ENCODE data around the gene ATP1A3.
"Not testable (repeated sequence)": the region's sequence is repeated elsewhere in the genome, so short reads cannot be mapped to it uniquely, and the experiment has no call there.

Gene ATP1A3

DNA sequence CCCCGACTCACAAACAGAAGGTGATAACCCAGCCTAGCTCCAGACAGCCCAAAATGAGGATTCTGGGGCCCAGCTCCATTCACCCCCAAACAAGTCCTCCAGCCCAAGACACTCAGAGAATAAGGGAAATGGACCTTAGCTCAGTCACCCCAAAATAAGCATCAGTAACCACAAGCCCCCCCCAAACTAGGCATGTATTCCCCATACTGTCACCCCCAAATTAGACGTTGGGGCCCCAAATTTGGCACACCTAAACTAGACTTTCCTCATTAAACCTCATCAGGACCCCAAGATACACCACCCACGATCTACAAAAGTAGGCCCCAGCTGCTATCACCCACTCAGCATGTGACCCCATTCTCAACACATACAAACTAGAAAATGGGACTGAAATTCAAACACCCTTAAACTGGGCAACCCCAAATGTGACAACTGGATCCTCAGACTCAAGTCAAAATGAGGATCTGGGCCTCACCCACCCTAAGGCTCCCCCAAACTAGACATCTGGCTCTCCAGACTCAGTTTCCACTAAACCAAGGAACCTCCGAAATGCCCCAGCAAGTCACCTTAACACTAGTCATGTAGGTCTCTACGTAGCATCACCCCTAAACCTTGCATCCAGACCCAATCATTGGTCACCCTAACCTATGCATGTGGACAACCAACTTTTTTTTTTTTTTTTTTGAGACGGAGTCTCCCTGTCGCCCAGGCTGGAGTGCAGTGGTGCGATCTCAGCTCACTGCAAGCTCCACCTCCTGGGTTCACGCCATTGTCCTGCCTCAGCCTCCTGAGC, 52.4 kb downstream of the ATP1A3 start:
- DNase-seq = no peak

DNA sequence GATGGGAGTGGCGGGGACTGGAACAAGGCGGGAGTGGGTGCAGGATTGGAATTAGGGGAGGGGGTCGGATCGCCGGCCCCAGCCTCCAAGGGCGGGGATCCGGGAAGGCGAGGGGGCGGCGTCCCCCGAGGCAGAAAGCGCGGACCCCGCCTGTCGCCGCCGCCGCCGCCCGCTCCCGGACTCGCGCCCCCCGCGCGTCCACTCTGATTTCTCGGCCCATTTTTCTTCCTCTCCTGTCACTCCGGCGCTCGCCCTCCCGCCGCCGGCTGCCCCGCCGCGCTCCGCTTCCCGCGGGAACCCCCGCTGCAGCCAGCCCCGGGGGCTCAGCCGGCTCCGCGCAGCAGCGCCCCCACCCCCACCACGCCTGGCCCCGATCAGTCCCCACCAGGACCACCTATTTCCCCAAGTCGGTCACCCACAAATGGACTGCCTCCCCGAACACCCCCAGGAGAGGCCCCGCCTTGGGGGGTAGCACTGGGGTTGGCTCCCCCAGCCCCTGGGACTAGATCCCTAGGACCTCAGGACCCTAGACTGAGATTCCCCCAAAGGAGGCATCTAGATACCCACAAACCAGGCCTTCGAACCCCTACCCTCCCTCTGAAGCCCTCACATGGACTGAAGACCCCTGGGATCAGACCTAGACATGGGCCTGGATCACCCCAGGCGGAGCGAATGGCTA, 53.2 kb downstream of the ATP1A3 start:
- DNase-seq = no peak

DNA sequence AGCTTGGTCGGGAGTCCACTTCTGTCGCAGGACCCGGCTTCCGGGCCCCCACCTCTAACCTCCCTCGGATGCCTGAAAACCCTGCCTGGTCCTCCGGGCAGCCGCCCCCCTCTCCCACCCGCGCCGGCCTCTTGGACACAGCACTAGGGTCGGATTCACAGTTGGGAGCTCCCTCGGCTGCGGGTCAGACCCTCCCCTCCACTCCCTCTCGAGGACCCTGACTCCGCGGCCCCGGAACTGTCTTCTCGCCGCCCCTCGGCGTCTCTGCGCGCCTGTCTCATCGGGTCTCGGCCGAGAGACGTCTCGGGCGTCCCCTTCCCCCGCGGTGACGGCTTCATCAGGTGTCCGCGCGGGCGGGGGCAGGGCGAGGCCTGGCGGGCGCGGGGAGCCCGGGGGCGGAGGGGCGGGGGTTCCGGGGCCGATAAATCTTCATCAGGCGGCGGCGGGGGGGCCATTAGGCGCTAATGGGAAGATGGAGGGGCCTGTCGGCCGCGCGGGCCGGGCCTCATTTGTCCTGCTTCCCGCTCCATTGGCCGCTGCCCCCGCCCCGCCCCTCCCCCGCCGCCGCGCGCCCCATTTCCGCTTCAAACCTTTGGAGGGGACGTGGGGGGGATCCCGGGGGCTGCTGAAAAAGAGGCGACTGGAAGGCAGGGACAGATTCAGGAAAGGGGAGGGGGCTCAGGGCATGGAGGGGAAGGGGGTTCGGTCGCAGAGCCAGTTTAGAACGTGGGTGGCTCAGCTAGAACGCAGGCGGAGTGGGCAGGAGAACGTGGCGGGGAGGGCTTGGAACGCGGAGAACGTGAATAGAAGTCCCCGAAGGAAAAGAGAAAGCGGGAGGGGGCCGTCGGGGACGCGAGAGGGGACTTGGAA, 53.9 kb downstream of the ATP1A3 start:
- DNase-seq = peak; percentile 82

DNA sequence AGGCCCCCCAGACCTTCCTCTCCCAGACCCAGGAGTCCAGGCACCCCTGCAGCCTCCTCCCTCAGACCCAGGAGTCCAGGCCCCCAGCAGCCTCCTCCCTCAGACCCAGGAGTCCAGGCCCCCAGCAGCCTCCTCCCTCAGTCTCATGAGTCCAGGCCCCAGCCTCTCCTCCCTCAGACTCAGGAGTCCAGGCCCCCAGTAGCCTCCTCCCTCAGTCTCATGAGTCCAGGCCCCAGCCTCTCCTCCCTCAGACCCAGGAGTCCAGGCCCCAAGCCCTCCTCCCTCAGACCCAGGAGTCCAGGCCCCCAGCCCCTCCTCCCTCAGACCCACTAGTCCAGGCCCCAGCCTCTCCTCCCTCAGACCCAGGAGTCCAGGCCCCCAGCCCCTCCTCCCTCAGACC, 54.8 kb downstream of the ATP1A3 start:
- not testable (repeated sequence) for DNase-seq

DNA sequence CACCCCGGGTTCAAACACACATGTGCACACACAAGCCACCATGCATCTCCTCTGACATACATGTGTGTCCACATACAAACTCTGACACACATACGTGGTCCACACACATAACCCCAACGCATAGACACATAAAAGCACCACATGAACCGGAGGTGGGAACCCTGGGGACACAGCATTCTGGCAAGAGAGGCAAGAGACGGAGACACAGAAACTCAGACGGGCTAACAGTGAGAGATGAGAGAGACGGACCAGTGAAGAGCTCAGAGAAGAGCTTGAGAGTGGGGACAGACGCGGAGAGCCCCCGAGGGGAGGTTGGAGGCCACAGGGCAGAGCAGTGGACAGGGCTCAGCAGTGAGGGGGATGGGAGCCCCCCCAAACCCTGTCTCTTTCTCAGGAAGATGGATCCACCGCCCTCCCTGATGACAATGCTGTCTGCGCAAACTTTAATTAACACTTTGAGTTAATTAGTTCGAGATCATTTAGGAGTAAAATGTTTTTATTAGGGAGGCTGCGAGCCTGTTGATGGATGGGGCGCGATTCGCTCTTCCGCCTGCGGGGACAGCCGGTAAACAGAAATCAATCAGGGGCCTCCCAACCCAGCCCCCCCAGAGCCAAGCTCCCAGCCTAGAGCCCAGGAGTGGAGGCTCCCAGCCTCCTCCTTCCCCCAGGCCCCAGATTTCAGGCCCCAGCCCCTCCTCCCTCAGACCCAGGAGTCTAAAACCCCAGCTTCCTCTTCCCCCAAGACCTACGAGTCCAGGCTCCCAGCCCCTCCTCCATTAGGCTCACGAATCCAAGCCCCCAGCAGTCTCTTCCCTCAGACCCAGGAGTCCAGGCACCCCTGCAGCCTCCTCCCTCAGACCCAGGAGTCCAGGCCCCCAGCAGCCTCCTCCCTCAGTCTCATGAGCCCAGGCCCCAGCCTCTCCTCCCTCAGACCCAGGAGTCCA, 56.2 kb downstream of the ATP1A3 start:
- DNase-seq = no peak

DNA sequence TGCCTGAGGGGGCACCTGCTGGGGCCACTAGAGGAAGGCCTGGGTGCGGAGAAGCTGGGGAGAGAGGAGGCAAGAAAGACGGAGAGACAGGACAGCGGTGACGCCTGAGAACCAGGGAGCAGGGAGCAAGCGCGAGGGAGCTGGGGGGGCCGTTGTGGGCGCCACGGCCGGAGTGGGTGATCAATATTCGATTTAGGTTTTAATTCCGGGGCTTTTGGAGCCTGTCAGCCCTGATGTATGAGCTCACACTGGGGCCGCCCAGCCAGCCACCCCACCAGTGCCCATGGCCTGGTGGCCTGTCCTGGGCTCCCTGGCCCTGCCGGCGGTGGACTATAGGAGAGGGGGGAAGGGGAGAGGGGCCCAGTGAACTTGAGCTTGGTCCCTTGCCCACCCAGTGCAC, 57.1 kb downstream of the ATP1A3 start:
- DNase-seq = no peak

DNA sequence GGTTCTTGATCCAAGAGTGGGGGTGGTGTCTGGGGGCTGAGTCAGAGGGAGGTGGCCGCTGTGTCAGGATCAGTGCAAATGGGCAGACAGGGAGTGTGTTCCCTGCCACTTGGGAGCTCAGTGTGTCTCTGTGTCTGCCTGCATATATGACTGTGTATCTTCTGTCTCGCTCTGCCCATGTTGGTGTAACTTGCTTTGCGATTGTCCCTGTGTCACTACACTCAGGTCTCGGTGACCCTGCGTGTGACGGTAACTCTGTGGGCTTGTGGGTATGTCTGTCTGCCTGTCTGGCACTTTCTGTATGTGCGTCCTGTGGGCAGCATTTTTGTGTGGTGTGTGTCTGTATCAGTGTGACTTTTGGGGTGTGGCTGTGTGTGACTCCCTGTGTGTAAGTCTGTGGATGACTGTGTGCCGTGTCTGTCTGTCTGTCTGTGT, 57.6 kb downstream of the ATP1A3 start:
- no peak for DNase-seq

DNA sequence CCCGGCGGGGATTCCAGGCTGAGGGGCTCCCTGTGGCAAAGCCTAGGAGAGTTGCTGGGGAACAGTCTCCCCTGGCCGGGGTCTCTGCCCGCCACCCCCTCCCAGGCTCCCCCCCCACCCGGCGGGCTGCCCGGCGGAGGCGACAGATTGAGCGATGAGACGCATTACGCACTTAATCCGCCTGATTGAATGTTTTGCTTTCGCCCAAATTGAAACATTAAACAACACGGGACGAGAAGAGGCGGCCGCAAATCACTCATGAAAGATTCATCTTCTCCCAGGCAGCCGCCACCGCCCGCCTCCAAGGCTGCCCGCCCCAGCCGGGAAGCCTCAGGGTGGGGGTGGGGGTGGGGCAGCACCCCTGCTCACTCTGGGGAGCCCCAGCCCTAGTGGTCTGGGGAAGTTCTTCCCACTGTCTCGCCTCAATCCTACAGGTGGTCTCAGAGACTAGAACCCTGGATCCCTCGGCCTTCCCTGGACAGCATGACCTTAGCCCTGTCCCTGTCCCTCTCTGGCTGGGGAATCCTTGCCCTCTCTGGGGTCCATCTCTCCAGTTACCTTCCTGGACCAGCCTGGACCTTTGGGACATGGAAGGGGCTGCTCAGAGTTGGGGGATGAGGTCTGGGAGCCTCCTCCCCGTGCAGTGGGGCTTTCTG, 58.1 kb downstream of the ATP1A3 start:
- DNase-seq = no peak

DNA sequence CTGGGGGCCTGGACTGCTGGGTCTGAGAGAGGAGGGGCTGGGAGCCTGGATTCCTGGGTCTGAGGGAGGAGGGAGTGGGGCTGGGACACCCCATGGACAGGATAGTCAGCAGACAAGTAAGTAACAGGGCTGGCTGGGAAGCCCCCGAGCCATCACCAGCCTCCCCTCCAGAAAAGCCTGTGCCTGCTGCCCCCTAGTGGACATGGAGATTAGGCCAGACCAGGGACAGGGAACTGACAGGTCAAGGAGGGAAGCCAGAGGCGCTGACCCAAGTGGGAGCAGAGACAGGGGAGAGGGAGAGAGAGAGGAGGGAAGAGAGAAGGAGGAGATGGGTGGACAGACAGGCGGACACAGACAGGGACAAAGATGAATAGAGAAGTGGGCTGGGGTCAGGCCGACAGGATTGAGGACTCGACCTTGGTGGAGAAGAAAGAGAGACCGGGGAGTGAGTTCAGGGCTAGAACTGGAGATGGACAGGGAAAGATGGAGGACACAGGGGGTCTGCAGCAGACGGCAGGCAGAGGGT, 59.1 kb downstream of the ATP1A3 start:
- no peak for DNase-seq

DNA sequence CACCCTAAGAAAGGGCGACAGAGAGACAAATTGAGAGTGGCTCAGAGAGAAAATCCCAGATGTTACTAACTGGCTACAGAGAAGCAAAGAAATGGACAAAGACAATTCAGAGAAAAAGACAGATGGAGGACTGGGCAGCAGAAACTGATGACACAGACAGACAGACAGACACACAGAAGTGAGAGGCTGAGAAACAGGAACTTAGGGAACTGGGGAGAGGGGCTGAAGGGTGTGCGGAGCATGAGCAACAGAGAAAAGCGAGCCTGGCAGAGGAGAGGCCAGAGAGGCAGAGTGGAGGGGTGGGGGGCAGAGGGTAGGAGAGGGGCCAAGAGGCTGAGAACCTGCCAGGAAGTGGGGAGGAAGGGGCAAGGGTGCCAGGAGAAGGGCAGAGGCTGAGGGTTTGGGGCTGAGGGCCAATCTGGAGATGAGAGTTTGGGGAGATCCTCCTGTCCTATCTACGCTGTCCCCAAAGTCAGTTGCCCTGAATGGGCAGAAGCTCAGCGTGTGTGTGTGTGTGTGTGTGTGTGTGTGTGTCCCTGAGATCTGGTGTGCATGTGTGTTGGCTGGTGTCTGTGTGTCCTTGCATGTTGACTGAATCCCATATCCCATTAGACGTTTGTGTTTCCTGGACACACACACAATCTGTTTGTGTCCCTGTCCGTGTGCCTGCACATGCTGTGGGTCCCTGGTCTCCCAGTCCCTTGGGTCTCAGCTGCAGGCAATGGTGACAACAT, 60.2 kb downstream of the ATP1A3 start:
- DNase-seq = no peak

DNA sequence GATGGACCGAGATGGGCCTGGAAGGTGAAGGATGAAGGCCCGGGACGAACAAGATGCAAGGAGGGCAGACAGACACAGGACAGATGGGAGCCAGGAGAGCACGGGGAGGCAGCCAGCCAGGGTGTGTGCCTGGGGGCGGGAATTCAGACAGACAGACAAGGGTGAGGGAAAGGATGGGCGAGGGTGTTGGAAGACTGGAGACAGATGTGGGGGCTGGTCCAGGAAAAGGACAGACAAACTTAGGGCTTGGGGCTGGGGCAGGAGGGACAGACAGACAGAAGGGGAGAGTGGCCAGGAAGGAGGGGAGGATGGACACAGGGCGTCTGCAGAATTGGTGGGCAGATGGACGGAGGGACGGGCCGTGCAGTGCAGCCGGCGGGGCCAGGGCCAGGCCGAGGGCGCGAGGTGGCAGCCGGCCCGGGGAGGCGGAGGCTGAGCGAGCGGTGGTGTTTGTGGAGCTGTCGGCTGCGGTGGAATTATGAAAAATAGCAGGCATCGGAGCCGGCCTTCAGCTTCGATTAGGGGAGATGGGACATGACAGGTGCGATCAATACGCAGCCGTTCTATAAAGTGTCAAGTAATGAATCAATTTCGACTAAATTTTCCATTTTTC, 61.2 kb downstream of the ATP1A3 start:
- DNase-seq = no peak

DNA sequence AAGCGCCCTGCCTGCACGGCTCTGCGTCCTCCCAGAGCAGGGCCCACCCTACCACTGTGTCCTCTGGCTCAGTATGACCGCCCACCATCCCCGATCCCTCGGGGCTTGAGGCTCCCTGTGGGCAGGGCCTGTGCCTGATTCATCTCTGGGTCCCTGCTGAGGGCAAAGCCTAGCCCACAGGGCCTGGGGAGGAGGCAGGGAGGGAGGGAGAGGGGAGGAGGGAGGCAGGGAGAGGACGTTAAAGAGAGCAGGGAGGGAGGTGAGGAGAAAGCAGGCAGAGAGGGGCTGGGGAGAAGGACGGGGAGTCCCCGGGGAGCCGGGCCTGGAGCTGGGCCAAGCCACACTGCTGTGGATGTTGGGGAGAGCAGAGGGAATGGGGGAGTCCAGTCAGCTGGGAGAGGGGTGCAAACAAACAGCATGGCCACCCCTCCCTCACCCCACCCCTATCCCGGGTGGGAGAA, 61.7 kb downstream of the ATP1A3 start:
- no peak for DNase-seq

DNA sequence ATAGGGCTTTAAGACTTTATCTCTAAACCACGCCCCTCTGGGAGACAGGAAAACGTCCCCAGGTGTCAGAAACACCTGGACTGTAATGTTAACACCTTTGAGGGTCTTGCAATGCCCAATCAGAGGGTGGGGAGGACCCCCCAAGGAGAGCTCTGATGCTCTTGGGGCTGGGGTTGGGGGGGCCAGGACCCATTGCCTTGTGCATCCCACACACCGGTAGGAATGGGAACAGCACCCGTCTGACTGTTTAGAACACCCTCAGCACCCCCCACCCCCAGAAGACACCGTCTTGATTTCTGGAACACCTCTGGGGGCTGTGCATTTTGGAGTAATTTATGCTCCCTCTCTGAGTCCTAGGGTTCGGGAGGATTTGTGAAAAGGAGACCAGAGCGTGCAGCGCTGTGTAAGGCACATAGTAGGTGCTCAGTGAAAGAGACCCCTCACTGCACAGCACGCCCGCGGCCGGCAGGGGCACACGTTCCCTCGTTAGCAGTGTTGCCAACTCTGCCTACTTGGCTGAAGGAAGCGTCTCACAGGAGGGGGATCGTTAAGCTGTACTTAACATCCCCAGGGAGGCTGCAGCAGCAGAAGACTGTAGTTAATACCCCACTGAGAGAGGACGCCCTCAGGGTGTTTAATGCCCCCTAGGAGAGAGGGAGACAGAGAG, 63.0 kb downstream of the ATP1A3 start:
- DNase-seq = no peak

DNA sequence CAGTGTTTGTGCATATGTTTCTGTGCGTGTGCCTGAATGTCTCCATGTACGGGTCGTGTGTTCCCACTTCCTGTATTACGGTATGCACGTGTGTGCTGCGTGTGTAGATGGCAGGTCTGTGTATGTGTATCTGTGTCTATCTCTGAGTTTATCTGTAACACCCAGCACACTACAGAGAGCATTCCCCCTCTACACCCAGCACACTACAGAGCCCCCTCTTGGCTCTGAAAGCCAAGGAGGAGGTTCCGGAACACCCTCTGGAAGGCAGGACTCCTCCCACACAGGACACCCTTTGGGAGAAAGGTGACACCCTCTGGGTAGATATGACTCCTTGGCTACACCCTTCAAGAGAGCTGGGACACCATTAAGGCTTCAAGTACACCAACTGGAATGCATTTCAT, 63.7 kb downstream of the ATP1A3 start:
- DNase-seq = no peak

DNA sequence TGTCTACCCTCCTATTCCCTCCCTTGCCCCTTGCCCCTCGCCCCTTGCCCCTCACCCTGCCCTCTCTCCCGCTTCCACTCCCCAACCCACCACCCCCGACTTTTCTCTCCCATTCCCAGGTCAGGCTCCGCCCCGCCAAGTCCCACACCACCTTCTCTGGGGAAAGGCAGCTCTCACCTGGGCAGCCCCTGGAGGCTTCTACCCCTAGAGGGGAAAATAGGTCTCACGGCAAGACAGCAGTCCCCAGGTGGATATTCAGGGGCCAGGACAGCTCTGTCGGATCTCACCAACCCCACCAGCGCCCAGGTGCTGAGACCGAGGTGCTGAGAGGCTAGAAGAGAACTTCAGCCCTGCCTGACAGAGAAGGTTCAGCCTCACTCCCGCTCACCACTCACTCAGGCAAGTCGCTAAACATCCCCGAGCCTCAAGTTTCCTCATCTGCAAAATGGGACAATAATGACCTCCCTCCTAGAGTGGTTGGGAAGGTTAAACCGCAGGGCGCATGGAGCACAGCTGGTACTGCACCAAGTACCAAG, 64.4 kb downstream of the ATP1A3 start:
- no peak for DNase-seq

DNA sequence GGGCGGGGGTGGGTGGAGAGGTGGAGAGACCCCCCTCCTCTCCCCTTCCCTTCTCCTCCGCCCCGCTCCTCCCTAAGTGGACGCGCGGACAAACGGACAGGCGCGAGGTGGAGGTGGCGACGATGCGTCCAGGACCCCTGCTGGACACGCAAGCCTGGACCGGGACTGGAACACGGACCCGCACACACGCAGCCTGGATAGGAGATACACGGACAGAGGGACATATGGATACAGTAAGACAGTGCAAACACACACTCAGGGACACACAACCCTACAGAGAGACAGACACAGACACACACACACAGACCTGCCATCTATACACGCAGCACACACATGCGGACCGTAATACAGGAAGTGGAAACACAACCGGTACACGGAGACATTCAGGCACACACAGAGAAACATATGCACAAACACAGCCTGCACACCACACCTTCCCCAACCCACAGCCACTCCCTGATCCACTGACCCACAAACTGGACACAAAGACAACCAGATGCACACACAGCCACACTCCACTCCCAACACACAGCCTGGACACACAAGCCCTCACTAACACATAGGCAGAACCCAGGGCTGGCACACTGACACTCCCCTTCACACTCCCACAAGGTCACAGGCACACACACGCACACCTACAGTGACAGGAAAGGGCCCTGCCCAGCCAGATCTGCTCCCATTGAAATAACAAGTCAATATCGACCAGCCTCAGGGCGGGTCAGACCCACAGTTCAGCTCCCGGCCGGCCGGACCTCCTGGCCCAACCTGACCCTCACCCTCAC, 65.1 kb downstream of the ATP1A3 start:
- no peak for DNase-seq

DNA sequence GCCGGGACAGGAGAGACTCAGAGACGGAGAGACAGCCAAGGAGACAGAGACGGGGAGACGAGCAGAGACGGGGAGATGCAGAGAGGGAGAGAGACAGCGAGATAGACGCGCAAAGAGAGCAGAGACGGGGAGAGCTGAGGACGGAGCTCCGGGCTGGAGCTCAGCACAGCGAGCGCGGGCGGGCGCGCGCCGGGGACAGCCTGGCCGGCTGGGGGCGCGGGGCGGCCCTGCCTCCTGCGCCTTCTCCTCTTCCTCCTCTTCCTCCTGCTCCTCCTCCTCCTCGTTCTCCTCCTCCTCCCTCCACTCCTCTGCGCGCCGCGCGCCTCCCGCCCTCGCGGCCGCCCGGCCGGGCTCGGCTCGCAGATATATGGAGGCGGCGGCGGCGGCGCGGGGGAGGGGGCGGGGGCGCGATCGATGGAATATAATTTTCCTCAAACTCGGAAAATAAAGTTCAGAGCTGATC, 65.8 kb downstream of the ATP1A3 start, which contains the start of gene ERFL:
TSS of gene ERFL (minus strand) at position 229 of the 463 bp plus-strand sequence. CDS start 15,530 bp downstream, outside the sequence.
- no peak for DNase-seq

DNA sequence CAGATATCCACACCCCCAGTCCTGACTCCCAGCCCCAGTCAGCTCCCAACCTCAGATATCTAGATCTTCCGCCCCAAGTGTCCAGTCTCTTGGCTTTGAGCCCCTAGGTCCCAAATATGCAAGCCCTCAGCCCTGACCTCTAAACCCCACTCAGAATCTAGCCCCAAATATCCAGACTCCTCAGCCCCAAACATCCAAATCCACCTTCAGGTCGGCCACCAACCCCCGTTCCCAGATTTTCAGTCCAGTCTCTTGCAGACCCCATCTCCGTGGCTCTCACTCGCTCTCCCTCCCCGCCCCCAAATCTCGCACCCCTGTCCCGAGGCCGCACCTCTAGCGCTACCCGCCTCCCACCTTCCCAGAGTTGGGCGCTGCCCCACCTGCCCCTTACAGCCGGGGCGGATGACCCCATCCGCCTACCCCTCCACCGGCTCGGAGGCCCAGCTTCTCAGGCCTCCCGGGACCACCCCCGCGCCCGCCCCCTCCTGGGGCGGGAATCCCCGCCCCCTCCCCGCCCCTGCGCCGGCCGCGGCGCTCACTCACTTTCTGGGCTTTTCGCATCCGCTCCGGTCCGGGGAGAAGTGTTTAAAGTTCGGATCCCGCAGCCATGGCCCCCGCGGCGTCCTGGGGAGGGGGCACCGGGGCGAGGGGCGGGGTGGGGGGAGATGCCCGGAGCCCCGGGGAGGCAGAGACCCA, 66.4 kb downstream of the ATP1A3 start:
- no peak for DNase-seq
